A172 (cell line): ENCODE measurements around the gene GASK1B. TPM values are rescaled to one million over a fixed set of nuclear protein-coding genes. Genes with fewer than 3 reads are reported as not detected.

Experiments used
- DNase-seq: peaks from one replicate; pipeline ENCODE4 v3.0.0-alpha.2; 2015; ENCODE audit warnings: low spot score
- total RNA-seq: library from RNA; depleted of rRNA; stranded (reverse); fragments of >200 nt; shearing (Covaris generic); gene quantifications from 2 replicates; pipeline ENCODE4 v1.2.3, GENCODE V29; 2014; rRNA removed

The GASK1B gene
- total RNA-seq, 1 experiment from 2014 or later, result 238 TPM

DNA sequence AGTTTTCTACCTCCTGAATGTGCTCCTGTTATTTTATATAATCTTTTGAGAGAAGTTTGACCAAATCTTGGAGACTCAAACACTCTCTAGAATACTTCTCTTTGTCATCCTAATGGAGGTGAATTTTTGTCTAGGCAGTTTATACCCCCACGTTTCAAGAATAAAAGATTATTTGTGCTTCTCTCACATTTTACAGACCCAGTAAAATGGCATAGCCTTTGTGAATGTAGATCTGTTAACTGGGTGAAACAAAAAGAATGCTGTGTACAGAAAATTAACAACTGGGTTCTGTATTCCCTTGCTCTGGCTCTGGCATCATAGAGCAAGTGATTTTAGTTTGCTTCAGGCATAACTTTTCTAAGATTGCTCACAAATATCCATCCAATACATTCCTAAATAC, 26.1 kb downstream of the GASK1B start:
- no peak for DNase-seq

DNA sequence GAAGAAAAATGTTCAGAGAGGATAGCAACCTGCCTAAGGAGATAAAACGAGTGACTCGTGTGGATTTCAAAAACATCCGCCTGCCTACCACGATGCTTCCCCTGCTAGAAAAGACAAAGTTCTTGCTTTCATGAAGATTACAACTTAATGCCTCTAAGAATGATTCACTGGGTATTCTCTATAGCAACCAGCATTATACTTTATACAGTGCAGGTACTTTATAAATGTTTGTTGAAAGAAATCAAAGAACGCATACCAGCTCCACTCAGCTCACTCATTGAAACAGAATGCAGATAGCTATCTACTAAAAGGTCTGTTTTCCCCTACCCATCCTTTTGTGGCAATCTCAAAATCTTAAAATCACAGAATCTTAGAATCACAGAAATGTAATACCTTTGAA, 33.7 kb downstream of the GASK1B start:
- DNase-seq, result no peak

DNA sequence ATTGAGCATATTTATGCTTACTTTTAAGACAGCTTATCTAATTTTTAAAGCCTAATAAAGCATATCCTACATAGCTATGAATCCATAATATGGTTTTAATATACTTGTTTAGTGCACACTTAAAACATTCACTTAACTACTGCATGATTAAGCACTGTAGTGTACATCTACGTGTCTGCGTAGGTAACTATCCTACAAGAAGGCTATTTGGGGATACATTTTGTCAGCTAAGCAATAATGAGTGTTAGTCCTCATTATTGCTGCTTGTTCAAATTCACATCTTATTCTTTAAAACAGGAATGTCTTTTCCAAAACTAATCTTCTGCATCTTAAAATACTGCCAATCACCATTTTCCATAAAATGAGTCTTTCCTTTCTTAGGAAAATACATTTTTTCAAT, 38.6 kb downstream of the GASK1B start:
- DNase-seq, result no peak

DNA sequence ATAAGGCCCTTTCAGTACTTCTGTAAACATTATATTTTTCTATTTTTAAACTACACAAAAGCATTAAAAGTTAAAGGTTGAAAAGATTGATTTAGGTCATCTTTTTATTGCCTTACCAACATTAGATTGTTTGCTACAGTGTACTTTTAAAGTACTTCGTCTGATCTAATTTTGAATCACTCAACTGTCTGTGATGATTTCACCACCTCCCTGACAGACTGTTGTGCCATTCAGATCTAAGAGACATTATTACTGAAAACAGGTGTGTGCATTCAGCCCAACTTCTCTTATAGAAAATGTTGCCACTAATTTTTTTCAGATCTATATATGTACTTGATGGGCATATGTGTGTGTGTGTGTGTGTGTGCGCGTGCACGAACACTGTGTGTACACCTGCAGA, 39.3 kb downstream of the GASK1B start:
- no peak for DNase-seq

DNA sequence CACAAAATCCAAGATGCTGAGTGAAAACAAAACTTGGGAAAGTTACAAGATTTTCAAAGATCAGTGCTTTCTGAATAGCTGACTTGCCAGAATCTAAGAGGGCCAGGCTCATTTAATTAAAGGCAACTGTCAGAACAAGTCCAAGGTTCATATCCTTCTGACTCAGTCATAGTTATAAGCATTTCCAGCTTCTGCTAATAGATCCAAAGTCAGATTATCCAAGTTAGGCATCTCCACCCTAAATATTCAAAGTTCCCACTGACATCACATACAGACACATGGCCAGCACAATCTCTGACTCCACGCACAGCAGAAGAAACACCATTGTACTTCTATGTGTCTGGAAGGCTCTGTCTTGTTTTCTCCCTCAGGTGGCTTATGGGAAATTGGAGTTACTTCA, 41.8 kb downstream of the GASK1B start:
- no peak for DNase-seq

DNA sequence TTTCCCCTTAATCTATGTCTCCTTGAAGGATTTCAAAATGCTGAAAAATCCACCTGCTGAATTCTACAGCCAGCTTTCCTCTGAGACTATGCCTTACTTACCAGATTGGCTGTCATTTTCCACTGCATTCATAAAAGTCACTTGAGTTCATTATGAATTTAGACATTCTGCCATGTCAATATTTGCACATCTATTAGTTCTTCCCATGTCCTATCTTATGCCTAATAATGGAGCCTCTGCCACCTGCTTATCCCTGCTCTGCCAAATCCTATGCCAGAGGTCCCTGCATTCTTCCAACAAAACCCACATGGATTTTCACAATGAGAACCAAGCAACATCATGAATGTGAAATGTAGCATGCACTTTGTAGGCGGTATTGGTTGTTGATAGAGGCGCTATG, 42.6 kb downstream of the GASK1B start:
- DNase-seq, result no peak

DNA sequence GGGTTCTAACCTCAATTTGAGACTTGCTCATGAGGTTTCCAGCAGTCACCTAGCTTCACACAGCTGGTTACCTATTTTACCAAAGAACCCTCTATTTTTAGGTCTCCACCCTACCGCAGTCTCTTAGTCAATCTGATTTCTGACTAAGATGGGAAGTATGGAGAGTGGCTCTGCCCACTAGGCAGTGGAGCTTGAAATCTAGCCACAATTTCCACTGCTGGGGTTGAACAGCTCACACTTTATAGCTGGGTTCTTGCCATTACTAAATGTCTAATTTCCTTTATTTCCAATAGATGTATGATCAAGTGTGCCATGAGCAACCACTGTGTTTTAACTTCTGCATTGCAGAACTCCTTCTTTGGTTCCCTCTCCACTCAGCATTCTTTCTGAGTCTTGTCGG, 43.1 kb downstream of the GASK1B start:
- peak; percentile 30 for DNase-seq

DNA sequence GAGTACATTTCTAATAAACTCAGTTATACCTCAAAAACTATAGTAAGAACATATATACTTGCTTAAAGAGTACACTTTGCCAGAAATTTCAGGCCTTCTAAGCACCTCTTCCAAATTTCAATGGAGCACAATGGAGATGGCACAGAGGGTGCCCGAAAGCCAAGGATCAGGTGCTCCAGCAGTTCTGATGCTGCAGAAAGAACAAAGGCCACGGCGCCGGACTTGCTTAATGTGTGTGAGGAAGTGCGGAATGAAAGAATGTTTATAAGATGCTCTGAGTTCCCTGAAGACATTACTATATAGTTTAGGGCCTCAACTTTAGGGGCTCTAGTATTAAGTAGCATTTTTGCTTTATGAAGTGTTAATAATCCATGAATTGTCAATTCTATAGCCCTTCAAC, 44.3 kb downstream of the GASK1B start:
- DNase-seq, result no peak

DNA sequence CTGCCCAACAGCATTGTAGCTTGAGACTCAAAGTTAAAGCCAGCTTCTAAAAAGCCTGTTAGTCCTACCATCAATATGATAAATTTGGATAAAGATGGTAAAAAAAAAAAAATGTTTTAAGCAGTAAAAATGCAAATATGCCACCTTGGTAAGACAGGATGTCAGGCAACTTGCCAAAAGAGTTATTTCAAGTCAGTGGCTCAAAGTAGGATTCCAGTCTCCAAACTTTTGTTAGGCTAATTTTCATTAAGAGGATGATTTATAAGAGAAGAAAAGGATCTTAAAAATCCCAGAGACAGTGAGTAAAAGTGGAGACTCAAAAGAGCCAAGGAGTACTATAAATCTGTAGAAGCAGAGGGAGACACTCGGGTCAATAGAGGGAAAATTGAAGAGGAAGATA, 47.5 kb downstream of the GASK1B start:
- DNase-seq, result no peak

Other genes with a start within 250 kb of the GASK1B start
- 5.4 and 7.4 TPM in 2 replicates for gene TMEM144, start 37.5 kb upstream of the GASK1B start, total RNA-seq